ENCODE results near the gene ZNF581.

Gene ZNF581

DNA sequence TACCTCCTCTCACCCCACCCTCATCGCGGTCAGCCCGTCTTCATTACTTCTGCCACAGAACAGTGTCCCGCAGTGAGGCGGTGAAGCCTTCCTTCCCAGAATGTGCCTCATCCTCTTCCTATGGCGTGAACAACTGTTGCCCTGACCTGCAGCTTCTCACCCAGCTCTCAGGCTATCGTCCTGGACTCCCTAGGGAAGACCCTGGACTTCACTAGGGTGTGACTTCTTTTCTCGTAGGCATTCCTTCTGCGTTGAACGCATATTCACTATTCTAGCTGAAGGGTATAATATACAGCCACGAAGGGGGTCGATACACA, 37.0 kb upstream of the ZNF581 start:
- TF ChIP-seq, protein P1, sequence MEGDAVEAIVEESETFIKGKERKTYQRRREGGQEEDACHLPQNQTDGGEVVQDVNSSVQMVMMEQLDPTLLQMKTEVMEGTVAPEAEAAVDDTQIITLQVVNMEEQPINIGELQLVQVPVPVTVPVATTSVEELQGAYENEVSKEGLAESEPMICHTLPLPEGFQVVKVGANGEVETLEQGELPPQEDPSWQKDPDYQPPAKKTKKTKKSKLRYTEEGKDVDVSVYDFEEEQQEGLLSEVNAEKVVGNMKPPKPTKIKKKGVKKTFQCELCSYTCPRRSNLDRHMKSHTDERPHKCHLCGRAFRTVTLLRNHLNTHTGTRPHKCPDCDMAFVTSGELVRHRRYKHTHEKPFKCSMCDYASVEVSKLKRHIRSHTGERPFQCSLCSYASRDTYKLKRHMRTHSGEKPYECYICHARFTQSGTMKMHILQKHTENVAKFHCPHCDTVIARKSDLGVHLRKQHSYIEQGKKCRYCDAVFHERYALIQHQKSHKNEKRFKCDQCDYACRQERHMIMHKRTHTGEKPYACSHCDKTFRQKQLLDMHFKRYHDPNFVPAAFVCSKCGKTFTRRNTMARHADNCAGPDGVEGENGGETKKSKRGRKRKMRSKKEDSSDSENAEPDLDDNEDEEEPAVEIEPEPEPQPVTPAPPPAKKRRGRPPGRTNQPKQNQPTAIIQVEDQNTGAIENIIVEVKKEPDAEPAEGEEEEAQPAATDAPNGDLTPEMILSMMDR (IDR thresholded peaks at IDR 0.05; ENCODE audit: low read depth, low read length) = no peak
- TF ChIP-seq EZH2phosphoT487 (IDR thresholded peaks at IDR 0.05; ENCODE audit: low read depth) = no peak
- peaks cover 20% of the 10 kb centered on the region for H3K4me1 ChIP-seq (ENCODE audit: low read length)
- peak overlapping the region; percentile 91 for H3K4me3 ChIP-seq (ENCODE audit: low read length)
- peak overlapping the region; percentile 97 for H3K9ac ChIP-seq (ENCODE audit: low read length)
- peaks cover 28% of the 10 kb centered on the region for H3K36me3 ChIP-seq (replicated peaks; ENCODE audit: low read depth, low read length)
- H4K20me1 ChIP-seq (ENCODE audit: insufficient read depth, low read length) = no peaks in the 10 kb centered on the region
- no peak overlapping the region for H2AFZ ChIP-seq (ENCODE audit: low read depth, low read length)
- H3K27me3 ChIP-seq (ENCODE audit: low read depth, low read length) = no peaks in the 10 kb centered on the region
- peak overlapping the region; percentile 95 for H3K4me2 ChIP-seq (ENCODE audit: low read length)
- peak overlapping the region; percentile 88 for H3K27ac ChIP-seq (ENCODE audit: low read length)
- H3K79me2 ChIP-seq (ENCODE audit: low read length) = peaks cover 51% of the 10 kb centered on the region
- no peaks in the 10 kb centered on the region for H3K9me3 ChIP-seq (ENCODE audit: insufficient read depth, low read length)

- Histone ChIP-seq H2AFZ (ENCODE audit: low read depth, low read length) (no peak overlapping the region), H3K9ac (ENCODE audit: low read length) (peak overlapping the region; percentile 97), H3K4me1 (ENCODE audit: low read length) (peaks cover 24% of the 10 kb centered on the region), H3K36me3 (replicated peaks; ENCODE audit: low read depth, low read length) (peaks cover 28% of the 10 kb centered on the region), H4K20me1 (ENCODE audit: insufficient read depth, low read length) (no peaks in the 10 kb centered on the region), H3K79me2 (ENCODE audit: low read length) (peaks cover 55% of the 10 kb centered on the region), H3K27ac (ENCODE audit: low read length) (no peak overlapping the region), H3K4me3 (ENCODE audit: low read length) (peak overlapping the region; percentile 91), H3K27me3 (ENCODE audit: low read depth, low read length) (no peaks in the 10 kb centered on the region), H3K9me3 (ENCODE audit: insufficient read depth, low read length) (no peaks in the 10 kb centered on the region), H3K4me2 (ENCODE audit: low read length) (peak overlapping the region; percentile 95)
- TF ChIP-seq, protein P1 (IDR thresholded peaks at IDR 0.05; ENCODE audit: low read depth, low read length) = no peak
- TF ChIP-seq EZH2phosphoT487 (IDR thresholded peaks at IDR 0.05; ENCODE audit: low read depth) = no peak
Measured at GRCh38 chr19:55606817-55607216, 36.6 kb upstream of the ZNF581 start.

GRCh38 chr19:55609326-55609725, 34.1 kb upstream of the ZNF581 start:
- H3K4me2 ChIP-seq (ENCODE audit: low read length) = no peak overlapping the region
- peaks cover 28% of the 10 kb centered on the region for H3K36me3 ChIP-seq (replicated peaks; ENCODE audit: low read depth, low read length)
- peaks cover 37% of the 10 kb centered on the region for H3K4me1 ChIP-seq (ENCODE audit: low read length)
- peaks cover 64% of the 10 kb centered on the region for H3K79me2 ChIP-seq (ENCODE audit: low read length)
- no peak overlapping the region for H2AFZ ChIP-seq (ENCODE audit: low read depth, low read length)
- TF ChIP-seq, protein P1 (IDR thresholded peaks at IDR 0.05; ENCODE audit: low read depth, low read length) = no peak
- TF ChIP-seq EZH2phosphoT487 (IDR thresholded peaks at IDR 0.05; ENCODE audit: low read depth) = no peak
- H3K4me3 ChIP-seq (ENCODE audit: low read length) = no peak overlapping the region
- H3K27ac ChIP-seq (ENCODE audit: low read length) = no peak overlapping the region
- no peaks in the 10 kb centered on the region for H3K9me3 ChIP-seq (ENCODE audit: insufficient read depth, low read length)
- no peak overlapping the region for H3K9ac ChIP-seq (ENCODE audit: low read length)
- no peaks in the 10 kb centered on the region for H3K27me3 ChIP-seq (ENCODE audit: low read depth, low read length)
- peaks cover 5% of the 10 kb centered on the region for H4K20me1 ChIP-seq (ENCODE audit: insufficient read depth, low read length)

DNA sequence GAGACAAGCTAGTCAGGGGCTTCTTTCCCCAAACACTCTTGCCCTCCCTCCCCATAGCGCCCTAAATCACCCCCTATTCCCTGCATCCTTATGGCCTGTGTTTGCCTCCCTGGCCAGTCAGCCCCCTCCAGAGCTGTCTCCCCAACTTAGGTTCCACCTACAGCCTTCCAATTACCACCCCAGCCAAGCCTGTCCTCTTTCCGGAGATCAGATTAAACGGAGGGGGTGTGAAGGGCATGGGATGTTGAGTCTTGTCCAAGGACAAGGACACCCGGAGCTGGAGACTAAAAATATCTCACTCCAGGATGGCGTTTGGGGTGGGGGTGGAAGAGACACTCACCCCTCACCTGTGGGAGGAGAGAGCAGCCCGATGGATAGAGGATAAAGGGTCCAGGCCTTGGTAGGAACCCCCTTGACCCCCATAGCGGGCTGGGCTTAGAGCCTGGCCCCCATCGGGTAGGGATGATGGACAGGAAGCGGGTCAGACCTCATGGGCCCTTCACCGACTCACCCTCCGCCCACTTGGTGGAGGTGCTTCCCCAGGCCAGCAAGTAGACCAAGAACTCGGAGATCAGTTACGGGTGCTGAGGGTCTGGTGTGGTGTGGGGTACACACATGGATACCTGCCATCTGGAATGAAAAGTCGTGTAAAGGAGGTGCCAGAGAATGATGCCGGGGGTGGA, 32.0 kb upstream of the ZNF581 start:
- TF ChIP-seq, protein P1 (IDR thresholded peaks at IDR 0.05; ENCODE audit: low read depth, low read length) = no peak
- no peak for TF ChIP-seq EZH2phosphoT487 (IDR thresholded peaks at IDR 0.05; ENCODE audit: low read depth)
- H3K27ac ChIP-seq (ENCODE audit: low read length) = peak overlapping the region; percentile 88
- peak overlapping the region; percentile 49 for H3K9ac ChIP-seq (ENCODE audit: low read length)
- peaks cover 29% of the 10 kb centered on the region for H3K4me1 ChIP-seq (ENCODE audit: low read length)
- H3K4me2 ChIP-seq (ENCODE audit: low read length) = peak overlapping the region; percentile 86
- peak overlapping the region; percentile 59 for H3K4me3 ChIP-seq (ENCODE audit: low read length)
- no peaks in the 10 kb centered on the region for H3K27me3 ChIP-seq (ENCODE audit: low read depth, low read length)
- no peak overlapping the region for H2AFZ ChIP-seq (ENCODE audit: low read depth, low read length)
- H3K79me2 ChIP-seq (ENCODE audit: low read length) = peaks cover 55% of the 10 kb centered on the region
- H4K20me1 ChIP-seq (ENCODE audit: insufficient read depth, low read length) = peaks cover 5% of the 10 kb centered on the region
- peaks cover 44% of the 10 kb centered on the region for H3K36me3 ChIP-seq (replicated peaks; ENCODE audit: low read depth, low read length)
- no peaks in the 10 kb centered on the region for H3K9me3 ChIP-seq (ENCODE audit: insufficient read depth, low read length)

Measured in OCI-LY3 (cell line).